Right hindlimb (tissue), 1 donor: ENCODE measurements around the gene MARK2.

Source experiments
- DNase-seq: peaks from one replicate; pipeline ENCODE4 v3.0.0-alpha.2; 2018

The MARK2 gene

DNA sequence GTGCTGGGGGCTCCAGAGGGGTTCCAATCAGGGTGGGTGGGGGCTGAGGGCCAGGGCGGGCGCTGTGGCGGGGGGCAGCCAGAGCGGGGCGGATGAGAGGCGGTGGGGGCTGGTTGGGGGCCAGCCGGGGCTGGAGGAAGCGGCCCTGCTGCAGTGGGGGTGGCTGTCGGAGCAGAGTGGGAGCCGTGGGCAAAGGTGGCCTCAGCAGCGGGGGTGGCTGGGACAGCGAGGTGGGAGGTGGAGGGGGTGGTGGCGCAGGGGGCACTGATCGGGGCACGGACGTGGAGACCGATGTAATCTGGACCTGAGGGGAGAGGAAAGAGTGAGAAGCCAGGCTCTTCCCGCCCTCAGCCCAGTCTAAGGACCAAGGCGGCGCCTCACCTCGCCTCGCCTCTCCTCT lies 73.0 kb downstream of the MARK2 start:
- DNase-seq, result no peak

- no peak for DNase-seq
Measured at GRCh38 chr11:63912678-63913077, 73.8 kb downstream of the MARK2 start.

DNA sequence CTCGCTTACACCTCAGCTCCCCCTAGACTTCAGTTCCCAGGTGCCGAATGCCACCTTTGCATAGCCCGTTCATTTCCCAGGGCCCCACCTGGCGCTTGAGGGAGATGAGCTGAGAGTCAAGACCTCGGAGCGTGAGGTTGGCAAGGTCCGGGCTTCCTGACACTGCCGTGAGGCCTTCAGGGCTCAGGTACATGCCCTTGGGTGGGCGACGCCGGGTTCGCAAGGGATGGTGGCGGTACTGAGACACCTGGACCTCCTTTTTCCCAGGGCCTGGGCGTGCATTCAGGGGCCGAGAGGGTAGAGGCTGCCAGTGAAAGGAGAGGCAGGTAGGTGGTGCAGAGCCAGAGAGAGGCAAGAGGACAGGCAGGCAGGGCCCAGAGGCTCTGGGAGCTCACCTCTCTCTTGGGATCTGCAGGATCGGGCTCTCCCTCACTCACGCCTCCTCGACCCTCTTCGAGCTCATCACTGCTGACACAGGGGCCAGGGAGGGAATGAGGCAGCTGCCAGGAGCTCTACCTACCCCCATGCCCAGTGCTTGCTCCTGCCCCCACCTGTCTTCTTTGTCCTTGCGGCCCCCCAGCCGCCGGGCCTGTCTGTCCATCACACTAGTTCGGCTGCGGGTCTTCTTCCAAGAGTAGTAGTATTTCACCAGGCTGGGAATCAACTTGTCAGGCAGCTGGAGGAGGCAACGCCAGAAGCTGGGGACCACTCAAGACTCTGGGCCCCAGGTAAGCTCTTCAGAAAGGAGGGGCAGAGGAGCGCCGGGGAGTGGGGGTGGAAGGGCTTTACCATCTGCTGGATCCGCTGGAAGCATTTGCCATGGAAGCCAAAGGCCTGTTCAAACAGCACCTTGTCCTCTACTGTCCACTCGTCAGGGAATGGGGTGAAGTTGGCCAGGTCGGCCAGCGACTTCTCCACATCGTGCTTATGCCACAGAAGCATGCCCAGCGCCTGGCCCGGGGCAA lies 75.2 kb downstream of the MARK2 start:
- DNase-seq, result no peak

- DNase-seq, result peak; percentile 51
Measured at GRCh38 chr11:63914896-63915691, 76.2 kb downstream of the MARK2 start.

GRCh38 chr11:63915961-63916836 lies 77.3 kb downstream of the MARK2 start:
- peak; percentile 76 for DNase-seq

- DNase-seq, result peak; percentile 93
Measured at GRCh38 chr11:63916837-63917691, 78.2 kb downstream of the MARK2 start, which contains the start of gene RCOR2. TSS of gene RCOR2 (minus strand) at chr11:63917164. CDS start at chr11:63916456, 708 bp downstream.

DNA sequence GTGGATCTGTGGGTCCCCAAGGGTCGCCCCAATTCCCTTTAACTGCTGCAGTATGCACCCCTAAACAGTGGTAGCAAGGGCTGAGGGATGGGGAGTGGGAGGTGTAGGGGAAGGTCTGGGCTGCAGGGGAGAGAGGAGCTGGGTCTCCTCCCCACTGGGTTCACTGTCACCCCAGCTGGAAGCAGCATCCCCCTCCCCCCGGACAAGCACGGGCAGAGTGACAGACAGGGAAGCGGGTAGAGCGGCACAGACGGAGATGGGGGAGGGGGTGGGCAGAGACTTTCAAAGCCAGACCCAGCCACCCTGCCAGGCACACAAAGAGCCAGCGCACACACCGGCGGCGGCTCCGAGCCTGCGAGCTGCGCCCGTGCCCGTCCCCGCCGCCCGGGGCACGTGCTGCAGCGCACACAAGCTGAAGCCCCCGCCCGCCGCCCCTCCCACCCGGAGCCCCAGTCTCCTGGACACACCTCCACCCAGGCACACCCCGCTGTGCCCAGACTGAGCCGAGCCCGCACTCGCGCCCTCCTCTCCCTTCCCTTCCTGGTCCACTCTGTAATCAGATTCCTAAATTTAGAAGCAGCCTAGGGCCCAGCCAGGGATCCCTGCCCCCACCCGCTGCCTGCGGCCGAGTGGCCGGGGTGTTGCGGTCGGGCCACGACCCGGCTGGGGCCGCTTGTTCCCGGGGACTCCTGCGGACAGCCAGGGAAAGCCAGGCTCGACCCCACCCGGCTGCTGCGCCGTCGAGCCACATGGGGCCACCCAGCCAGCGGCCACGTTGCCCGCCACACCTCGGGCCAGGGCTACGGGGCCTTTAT lies 79.0 kb downstream of the MARK2 start:
- peak; percentile 90 for DNase-seq

- DNase-seq, result peak; percentile 81
Measured at GRCh38 chr11:63918507-63919191, 79.7 kb downstream of the MARK2 start.

- DNase-seq, result peak; percentile 85
Measured at GRCh38 chr11:63919267-63920125, 80.6 kb downstream of the MARK2 start.

GRCh38 chr11:63920126-63920938 lies 81.4 kb downstream of the MARK2 start:
- DNase-seq, result peak; percentile 89

DNA sequence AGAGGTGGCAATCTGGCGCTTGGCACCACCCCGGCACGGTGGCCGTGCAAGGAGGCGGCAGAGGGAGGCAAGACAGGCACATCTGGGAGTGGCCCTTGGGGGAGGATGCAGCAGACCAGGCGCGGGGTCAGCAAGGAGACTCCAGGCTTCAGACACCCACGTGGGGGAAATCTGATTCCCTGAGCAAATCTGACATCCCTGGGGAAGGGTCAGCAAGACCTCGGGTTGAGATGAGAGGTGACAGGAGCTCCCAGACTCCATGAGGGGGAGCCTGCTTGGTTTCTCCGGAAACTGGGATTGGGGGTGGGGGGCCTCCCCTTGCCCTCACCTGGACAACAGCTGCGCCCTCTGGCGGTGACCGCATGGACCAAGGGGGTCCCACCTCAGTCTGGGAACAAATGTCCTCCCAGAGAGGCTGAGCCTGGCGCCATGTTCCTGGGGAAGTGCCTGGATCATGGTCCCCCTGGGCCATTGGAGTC lies 82.1 kb downstream of the MARK2 start:
- no peak for DNase-seq

GRCh38 chr11:63922673-63923192 lies 83.8 kb downstream of the MARK2 start:
- DNase-seq, result no peak

- no peak for DNase-seq
Measured at GRCh38 chr11:63923319-63923718, 84.4 kb downstream of the MARK2 start.

DNA sequence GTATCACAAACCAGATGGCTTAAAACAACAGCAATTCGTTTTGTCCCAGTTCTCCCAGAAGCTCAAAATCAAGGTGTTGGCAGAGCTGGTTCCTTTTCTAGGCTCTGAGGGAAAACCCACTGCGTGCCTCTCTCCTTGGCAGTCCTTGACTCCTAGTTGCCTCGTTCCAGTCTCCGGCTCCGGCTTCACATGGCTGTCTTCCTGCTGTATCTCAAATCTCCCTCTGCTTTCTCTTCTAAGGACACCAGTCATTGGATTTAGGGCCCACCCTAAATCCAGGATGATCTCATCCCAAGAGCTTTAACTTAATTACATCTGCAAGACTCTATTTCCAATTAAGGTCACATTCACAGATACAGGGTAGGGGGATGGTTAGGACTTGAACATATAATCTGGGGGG lies 90.7 kb downstream of the MARK2 start:
- DNase-seq, result no peak

DNA sequence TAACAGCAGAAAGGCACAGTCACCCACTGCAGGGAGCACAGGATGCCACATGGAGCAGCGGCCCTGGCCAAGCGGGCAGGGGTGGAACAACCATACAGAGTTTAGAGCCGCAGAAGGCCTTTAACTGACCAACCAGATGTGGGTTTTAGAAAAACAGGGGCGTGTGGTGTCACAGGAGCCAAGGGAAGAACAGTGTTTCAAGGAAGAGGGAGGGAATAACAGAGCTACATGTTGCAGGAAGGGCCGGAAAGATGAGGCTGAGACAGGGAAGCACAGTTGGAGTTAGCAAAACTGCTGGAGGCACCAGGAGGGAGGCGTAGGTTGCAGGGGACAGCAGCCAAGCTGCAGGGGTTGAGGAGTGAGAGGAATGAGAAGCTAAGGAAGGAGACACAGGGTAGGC lies 92.1 kb downstream of the MARK2 start:
- peak; percentile 60 for DNase-seq

- DNase-seq, result no peak
Measured at GRCh38 chr11:63931876-63932275, 93.0 kb downstream of the MARK2 start.

DNA sequence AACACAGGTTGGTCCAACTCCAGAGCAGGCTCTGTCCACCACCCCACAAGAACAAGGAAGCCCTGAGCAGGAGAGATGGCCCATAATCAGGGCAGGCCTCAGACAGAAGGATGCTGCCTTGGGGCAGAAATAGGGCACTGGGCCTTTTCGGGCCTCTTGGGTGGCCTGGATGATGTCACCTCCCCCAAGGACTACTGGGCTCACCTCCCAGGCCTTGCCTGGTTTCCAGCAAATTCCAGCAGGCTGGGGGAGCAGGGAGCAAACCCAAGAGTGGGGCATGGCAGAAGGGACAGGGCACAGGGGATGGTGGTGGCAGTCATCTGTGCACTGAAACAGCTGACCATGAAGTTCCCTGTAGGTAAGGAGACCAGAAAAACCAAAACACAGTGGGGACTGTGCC lies 94.5 kb downstream of the MARK2 start:
- no peak for DNase-seq
